HAP-1 (cell line): ENCODE measurements around the gene CEP41.

Experiments
- DNase-seq, 2 experiments: peaks; one replicate each; pipeline ENCODE4 v3.0.0-alpha.2; 2016 to 2020; ENCODE audit warnings: low spot score in 2 of 2
- H3K27me3 ChIP-seq: fragments of 250-450 bp; sonication (Bioruptor Pico); 2 replicates; pipeline ENCODE4 v1.5.1; 2020; ENCODE audit warnings: low read depth, mild to moderate bottlenecking, moderate library complexity
- H3K36me3 ChIP-seq: fragments of 250-450 bp; sonication (Bioruptor Pico); replicated peaks from 2 replicates; pipeline ENCODE4 v1.5.1; 2020; ENCODE audit warnings: mild to moderate bottlenecking
- H3K4me1 ChIP-seq: fragments of 250-450 bp; sonication (Bioruptor Pico); 2 replicates; pipeline ENCODE4 v1.5.1; 2020; ENCODE audit warnings: mild to moderate bottlenecking
- H3K4me3 ChIP-seq: fragments of 250-450 bp; sonication (Bioruptor Pico); 2 replicates; pipeline ENCODE4 v1.5.1; 2020; ENCODE audit warnings: mild to moderate bottlenecking, moderate library complexity
- H3K9me3 ChIP-seq: fragments of 250-450 bp; sonication (Bioruptor Pico); 2 replicates; pipeline ENCODE4 v1.5.1; 2020; ENCODE audit warnings: mild to moderate bottlenecking, moderate library complexity
- in situ Hi-C: fragments of 300-500 bp; cut with MboI; formaldehyde crosslinking; loops from 3 replicates; pipeline ENCODE4 v1.14.3; 2020; ENCODE audit warnings: low sequenced_read_pairs, inconsistent platforms, mixed read lengths

The CEP41 gene

DNA sequence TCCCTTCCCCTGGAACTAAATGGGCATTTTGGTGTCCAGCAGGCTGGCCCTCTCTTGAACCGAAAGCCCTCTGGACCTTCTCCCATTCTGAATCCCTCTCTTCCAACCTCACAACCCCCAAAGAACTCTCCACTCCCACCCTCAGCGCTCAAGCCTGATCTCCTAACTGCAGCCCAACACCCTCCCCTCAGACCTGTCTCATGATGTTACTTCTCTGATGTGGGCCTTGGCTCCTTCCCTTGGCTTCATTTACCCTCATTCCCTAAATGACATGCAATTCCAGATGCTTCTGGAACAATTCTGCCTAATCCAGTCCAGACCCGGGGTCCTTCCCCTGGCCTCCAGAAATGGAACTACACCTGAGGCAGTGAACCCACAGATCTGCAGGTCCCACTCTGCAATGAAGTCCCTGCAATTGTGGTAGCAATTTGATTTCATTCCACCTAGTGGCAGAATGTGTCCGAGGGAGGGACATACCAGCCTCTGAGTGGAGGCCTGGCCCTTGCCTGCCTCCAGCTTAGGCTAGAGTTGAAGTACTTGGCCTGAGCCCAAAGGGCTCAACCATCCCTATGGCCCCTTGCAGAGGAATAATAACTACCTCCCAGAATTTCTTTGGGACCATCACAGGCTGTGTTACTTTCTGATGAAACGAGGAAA is 4.1 kb upstream of the CEP41 start:
- H3K36me3 ChIP-seq = no peaks in the 10 kb centered on the region
- H3K4me1 ChIP-seq = peaks cover 11% of the 10 kb centered on the region
- DNase-seq = no peak
- in situ Hi-C loops = no loop called here
- no peaks in the 10 kb centered on the region for H3K27me3 ChIP-seq
- H3K4me3 ChIP-seq = no peak overlapping the region
- H3K9me3 ChIP-seq = peaks cover 3% of the 10 kb centered on the region; the same call in 1 of the 2 replicates

DNA sequence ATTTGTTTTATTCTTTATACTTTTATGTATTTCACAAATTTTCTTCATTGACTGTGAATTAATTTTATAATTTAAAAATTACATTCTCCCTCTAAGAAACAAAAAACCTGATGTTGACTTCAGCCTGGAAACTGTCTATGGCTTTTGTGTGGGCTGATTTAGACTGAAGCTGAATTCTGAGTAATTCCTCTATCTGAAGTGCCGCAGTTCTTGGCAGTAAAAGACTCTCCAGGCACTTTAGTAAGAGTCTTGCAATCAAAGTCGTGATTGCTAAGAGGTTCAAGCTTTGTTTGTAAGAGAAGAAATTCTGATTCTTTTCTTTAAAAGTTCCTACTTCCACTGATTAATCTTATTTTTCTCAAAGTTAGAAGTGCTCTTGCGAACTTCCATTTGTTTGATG is 3.4 kb upstream of the CEP41 start:
- H3K9me3 ChIP-seq = peaks cover 3% of the 10 kb centered on the region; the same call in 1 of the 2 replicates

DNA sequence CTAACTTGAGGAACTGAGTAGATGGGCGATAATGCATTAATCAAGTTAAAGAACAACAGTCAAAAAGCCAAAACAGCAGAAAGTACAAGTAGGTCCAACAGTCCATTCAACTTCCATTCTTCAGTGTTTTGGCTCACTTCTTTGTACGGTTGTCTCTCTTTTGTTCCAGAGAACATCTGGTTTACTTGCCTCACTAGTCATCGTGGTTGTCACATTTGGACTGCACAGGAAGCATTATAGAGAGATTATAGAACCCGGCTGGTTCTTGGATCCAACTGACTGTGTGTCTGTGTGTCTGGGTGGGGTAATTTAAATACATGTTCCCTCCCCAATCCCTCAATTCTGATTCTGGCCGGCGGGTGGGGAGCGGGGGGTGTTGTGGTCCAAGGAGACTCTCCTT is 1.8 kb upstream of the CEP41 start:
- Histone ChIP-seq H3K4me3 (no peak overlapping the region), H3K9me3 (peaks cover under 1% of the 10 kb centered on the region; the same call in 1 of the 2 replicates), H3K27me3 (no peaks in the 10 kb centered on the region), H3K36me3 (no peaks in the 10 kb centered on the region; the same call in 1 of the 2 replicates), H3K4me1 (peaks cover 23% of the 10 kb centered on the region)
- DNase-seq = no peak
- in situ Hi-C loops = no loop called here

More for the DNA sequence above, 3.4 kb upstream of the CEP41 start:
- Histone ChIP-seq H3K27me3 (no peaks in the 10 kb centered on the region), H3K4me3 (no peak overlapping the region), H3K36me3 (no peaks in the 10 kb centered on the region; the same call in 1 of the 2 replicates), H3K4me1 (peaks cover 18% of the 10 kb centered on the region)
- in situ Hi-C loops = no loop called here
- DNase-seq = no peak

DNA sequence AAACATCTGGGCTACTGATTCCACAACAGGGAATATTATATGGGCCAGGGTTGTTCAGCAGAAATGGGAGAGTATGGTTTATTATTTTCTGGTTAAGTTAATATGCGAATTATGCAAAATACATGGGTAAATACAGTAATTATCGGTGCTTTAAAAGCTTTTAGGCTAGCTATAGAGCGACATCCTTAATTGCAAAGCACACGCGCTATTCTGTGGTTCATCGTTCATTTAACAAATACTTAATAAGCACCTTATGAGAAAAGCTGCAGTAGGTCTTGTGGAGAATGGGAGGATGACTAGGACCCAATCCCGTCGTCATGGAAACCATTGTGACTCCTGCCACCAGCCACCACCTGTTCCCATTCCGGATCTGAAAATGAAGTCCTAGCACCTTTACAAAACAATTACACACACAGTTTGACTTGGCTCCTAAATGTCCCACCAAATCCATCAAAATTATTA is 623 bp upstream of the CEP41 start:
- peak; percentile 50 to 68 for DNase-seq
- in situ Hi-C loops = no loop called here
- Histone ChIP-seq H3K4me1 (peaks cover 23% of the 10 kb centered on the region), H3K4me3 (peak overlapping the region; percentile 68), H3K36me3 (no peaks in the 10 kb centered on the region; the same call in 1 of the 2 replicates), H3K27me3 (no peaks in the 10 kb centered on the region), H3K9me3 (no peaks in the 10 kb centered on the region)

DNA sequence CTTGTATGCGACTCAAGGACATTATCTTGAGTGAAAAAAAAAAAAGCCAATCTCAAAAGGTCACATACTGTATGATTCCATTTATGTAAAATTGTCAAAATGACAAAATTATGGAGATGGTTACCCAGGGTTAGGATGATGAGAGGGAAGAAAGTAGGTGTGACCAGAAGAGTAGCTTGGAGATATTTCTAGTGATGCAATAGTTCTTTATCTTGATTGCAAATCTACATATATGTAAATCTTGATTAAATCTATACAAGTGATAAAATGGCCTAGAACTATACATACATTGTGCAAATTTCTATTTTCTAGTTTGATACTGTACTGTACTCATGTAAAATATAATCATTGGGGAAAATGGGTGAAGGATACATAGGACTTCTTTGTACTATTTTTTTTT is 4.6 kb downstream of the CEP41 start:
- H3K36me3 ChIP-seq = no peaks in the 10 kb centered on the region; the same call in 1 of the 2 replicates
- H3K4me1 ChIP-seq = peaks cover 20% of the 10 kb centered on the region
- no peaks in the 10 kb centered on the region for H3K9me3 ChIP-seq
- no peak for DNase-seq
- in situ Hi-C loops = no loop called here
- no peak overlapping the region for H3K4me3 ChIP-seq
- H3K27me3 ChIP-seq = no peaks in the 10 kb centered on the region

DNA sequence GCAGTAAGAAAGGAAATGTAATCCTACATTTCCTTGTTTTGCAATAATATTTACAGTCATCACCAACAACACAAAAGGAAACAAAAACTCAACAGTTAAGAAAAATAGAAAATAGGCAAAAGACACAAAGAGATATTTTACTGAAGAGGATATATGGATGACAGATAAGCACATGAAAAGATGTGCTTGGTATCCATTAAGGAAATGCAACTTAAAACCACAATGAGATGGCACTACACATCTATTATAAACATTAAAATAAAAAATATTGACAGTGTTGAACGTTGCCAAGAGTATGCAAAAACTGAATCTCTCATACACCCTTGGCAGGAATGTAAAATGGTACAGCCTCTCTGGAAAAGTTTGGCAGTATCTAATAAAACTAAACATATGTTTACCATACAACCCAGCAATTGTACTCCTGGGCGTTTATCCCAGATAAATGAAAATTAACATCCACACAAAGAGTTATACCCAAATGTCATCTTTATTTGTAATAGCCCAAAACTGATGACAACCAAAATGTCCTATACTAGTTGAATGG is 5.4 kb downstream of the CEP41 start:
- DNase-seq = no peak
- no peak overlapping the region for H3K4me3 ChIP-seq

DNA sequence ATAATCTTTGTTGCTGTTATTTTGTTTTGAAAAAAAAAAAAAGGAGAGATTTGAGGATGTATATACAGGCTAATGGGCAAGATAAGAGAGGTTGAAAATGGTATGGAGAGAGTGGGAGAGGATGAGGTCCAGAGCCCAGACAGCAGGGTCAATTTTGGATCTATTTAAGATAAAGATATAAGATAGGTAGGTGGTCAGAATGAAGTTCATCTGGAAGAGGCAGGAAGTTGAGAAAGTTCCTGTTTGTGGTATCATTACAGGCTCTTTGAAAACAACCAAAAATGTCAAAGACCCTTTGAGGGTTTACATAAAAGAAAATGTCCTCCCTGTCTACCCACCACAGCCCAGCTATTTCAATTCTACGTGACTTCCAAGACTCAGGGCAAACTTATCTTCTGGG is 7.5 kb downstream of the CEP41 start:
- Histone ChIP-seq H3K36me3 (no peaks in the 10 kb centered on the region), H3K4me1 (peaks cover 3% of the 10 kb centered on the region; the same call in 1 of the 2 replicates), H3K27me3 (no peaks in the 10 kb centered on the region), H3K9me3 (no peaks in the 10 kb centered on the region), H3K4me3 (no peak overlapping the region)
- in situ Hi-C loops = no loop called here
- no peak for DNase-seq

More for the DNA sequence above, 5.4 kb downstream of the CEP41 start:
- H3K36me3 ChIP-seq = no peaks in the 10 kb centered on the region; the same call in 1 of the 2 replicates
- no peaks in the 10 kb centered on the region for H3K27me3 ChIP-seq
- in situ Hi-C loops = no loop called here
- H3K9me3 ChIP-seq = no peaks in the 10 kb centered on the region
- H3K4me1 ChIP-seq = peaks cover 19% of the 10 kb centered on the region

DNA sequence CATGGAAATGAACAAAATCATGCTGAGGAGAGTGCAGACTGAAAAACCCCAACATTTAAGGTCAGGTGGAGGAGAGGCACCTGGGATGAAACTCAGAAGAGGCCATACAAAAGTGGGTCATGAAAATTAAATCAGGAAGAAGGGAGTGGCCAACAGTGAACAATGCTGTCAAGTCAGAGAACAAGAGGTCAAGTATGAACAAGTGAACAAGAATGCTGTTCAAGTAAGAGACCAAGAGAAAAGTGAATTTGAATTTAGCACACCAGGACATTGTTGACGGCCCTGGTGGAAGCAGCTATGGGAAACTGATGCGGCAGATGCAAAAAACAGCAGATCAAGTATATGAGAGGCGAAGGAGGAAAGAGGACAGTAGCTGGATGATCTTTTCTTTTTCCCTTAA is 7.9 kb downstream of the CEP41 start:
- Histone ChIP-seq H3K27me3 (no peaks in the 10 kb centered on the region), H3K4me3 (no peak overlapping the region), H3K9me3 (no peaks in the 10 kb centered on the region), H3K36me3 (no peaks in the 10 kb centered on the region), H3K4me1 (peaks cover 3% of the 10 kb centered on the region; the same call in 1 of the 2 replicates)
- DNase-seq = no peak
- in situ Hi-C loops = no loop called here

DNA sequence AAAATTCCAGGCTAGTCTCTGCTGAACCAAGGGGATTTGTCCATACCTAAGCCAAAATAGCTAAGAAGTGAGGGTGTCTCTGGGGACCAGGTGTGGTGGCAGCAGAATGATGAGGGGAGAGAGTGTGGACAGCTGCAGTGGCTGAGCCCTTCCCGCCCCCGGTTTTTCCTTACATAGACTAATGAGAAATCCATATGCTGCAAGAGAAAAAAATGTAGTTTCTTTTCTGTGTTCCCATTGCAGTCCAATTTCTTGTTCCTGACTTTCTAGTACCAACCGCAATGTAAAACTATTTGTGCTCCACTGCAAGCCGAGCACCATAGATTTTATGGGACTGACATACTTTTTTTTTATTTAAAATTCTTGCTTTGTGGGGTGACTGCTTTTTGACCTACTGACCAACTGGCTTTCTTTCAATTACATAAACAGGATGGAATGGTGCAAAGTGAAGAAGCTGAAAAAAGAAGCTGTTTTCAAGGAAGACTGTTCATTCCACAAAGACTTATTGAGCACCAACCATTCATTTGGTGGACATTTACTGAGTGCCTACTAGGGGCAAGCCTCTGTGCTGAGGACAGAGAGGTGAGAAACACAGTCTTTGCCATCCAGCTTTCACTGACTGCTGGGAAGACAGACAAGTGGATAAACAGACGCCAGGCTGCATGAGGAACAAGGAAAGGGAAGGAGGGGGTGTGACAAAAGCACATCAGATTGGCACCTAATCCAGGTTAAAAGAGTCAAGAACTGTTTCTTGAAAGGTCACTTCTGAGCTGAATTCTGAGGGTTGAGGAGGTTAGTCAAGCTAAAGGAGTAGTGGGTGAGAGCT is 9.8 kb downstream of the CEP41 start:
- Histone ChIP-seq H3K4me3 (no peak overlapping the region), H3K36me3 (0 out of 2 replicates have a peak, but pooled peaks cover 4% of the 10 kb centered on the region), H3K9me3 (no peaks in the 10 kb centered on the region), H3K27me3 (no peaks in the 10 kb centered on the region), H3K4me1 (peaks cover 3% of the 10 kb centered on the region; the same call in 1 of the 2 replicates)
- no peak for DNase-seq
- in situ Hi-C loops = no loop called here

DNA sequence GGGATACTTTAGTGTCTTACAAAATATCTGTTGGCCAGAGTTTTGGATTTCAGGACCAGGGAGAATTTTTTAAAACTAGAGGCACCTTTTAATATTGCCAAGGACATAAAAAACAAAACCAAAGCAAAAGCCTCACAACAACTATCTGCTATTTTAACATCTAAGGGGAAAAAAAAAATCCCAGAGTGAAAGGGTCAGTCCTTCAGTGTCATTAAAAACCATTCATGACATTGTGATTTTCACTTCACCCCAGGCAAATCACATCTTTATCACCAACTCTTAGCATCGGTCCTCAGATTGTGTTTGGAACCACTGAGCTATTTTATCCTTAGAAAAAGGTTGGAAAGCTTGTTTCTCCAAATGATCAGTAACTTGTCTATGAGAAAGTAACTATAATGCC is 10.7 kb downstream of the CEP41 start:
- no peak overlapping the region for H3K4me3 ChIP-seq
- in situ Hi-C loops = no loop called here

DNA sequence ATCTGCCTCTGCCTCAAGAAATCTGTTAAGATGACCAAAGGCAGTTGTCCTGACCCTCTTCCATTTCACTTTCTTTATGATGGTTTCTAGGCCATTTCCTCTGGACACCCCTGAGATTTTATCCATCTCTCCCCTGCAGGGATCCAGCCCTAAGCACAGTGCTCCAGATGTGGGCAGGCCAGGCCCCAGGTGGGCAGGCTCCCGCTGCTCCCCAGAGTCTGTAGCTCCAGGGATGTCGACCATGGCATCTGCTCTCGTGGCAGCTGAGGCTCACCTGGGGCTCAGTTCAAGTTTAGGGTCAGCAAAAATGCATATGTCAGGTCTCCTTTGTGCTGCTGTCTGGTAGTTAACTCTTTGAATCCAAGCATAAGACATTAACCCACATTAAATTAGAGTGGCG is 11.8 kb downstream of the CEP41 start:
- in situ Hi-C loops = no loop called here
- no peak for DNase-seq
- no peaks in the 10 kb centered on the region for H3K9me3 ChIP-seq

More for the DNA sequence above, 10.7 kb downstream of the CEP41 start:
- H3K9me3 ChIP-seq = no peaks in the 10 kb centered on the region
- no peaks in the 10 kb centered on the region for H3K27me3 ChIP-seq
- peaks cover 3% of the 10 kb centered on the region; the same call in 1 of the 2 replicates for H3K4me1 ChIP-seq
- H3K36me3 ChIP-seq = 0 out of 2 replicates have a peak, but pooled peaks cover 4% of the 10 kb centered on the region
- no peak for DNase-seq

DNA sequence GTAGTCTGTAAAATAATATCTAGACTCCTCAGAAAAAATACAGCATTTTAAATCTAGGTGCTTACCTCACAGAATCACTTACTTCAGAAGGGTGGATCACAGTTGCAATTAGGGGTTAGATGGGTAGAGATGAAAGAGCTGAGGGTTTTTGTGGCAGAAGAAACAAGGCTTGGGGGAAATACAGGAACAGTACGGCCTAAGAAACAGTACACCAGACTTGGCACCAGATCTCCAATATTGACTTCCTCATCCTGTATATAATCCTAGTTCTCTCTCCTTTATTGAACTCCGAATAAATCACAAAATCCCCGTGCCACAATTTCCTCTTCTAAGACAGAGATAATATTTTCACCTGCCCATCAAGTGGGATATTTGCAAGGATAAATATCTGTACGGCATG is 14.3 kb downstream of the CEP41 start:
- H3K36me3 ChIP-seq = 0 out of 2 replicates have a peak, but pooled peaks cover 4% of the 10 kb centered on the region
- H3K4me3 ChIP-seq = no peak overlapping the region
- no peak for DNase-seq
- H3K9me3 ChIP-seq = no peaks in the 10 kb centered on the region
- H3K27me3 ChIP-seq = no peaks in the 10 kb centered on the region
- no peaks in the 10 kb centered on the region for H3K4me1 ChIP-seq
- in situ Hi-C loops = no loop called here

More for the DNA sequence above, 11.8 kb downstream of the CEP41 start:
- 0 out of 2 replicates have a peak, but pooled peaks cover 4% of the 10 kb centered on the region for H3K36me3 ChIP-seq
- no peak overlapping the region for H3K4me3 ChIP-seq
- no peaks in the 10 kb centered on the region for H3K4me1 ChIP-seq
- no peaks in the 10 kb centered on the region for H3K27me3 ChIP-seq

DNA sequence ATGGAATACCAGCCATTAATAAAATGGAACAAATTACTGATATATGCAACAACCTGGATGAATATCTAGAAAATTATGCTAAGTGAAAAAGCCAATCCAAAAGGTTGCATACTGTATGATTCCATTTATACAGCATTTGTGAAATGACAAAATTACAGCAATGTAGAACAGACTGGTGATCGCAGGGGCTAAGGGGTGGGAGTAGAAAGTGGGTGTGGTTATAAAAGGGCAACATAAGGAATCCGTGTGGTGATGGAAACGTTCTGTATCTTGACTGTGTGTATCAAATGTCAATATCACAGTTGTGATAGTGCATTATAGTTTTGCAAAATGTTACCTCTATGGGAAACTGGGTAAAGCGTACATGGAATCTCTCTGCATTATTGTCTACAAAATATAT is 15.0 kb downstream of the CEP41 start:
- Histone ChIP-seq H3K36me3 (0 out of 2 replicates have a peak, but pooled peaks cover 4% of the 10 kb centered on the region), H3K27me3 (no peaks in the 10 kb centered on the region), H3K4me3 (no peak overlapping the region), H3K4me1 (no peaks in the 10 kb centered on the region), H3K9me3 (no peaks in the 10 kb centered on the region)
- in situ Hi-C loops = no loop called here
- no peak for DNase-seq
